ENCODE results near the gene GORASP1. TPM values are rescaled to one million over a fixed set of nuclear protein-coding genes. Genes with fewer than 3 reads are reported as not detected.

The GORASP1 gene
- total RNA-seq (2014; rRNA removed; shearing (Covaris generic); ENCODE audit: low replicate concordance): 38.5 and 51.8 TPM in 2 replicates

DNA sequence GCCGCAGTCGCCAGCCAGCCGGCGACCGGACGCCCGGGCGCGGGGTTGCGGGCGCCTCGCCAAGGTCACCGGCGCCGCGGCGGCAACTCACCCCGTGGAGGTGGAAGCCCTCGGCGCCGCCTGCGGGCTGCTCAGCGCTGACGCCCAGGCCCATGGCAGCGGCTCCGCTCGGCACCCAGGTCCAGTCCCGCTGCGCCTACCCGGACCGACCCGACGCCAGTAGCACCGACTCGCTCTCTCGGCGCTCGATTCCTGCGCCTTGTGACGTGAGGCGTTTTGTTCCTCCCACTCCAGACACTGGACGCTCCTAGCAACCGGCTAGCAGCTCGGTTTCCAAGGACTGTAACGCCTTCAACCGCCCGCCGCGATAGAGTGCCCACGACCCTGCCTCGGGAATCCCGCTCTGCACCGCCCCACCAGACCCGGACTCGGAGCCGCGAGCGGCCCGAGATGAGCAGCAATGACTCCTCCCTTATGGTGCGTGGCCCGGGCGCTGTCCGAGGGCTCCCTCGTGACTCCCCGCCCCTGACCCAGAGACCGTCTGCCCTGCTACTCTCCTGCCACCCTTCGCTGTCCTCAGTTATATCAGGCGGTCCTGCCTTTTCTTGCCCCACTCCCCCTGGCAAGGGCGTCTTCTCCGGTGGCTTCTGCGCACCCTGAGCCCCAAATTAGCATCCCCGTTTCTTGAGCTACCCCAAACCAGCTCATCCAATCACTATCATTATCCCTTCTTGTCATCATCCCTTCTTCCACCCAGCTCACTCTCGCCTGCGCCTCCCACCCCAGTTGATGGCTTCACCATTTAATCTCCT is at the start of gene GORASP1, which contains the start of gene TTC21A:
GORASP1 (minus strand) TSS at position 240 of the 812 bp plus-strand sequence; CDS start at position 154, 86 bp downstream.
TTC21A (plus strand) TSS at position 293 of the 812 bp plus-strand sequence; CDS start at position 451, 158 bp downstream.
- H3K9ac ChIP-seq (ENCODE audit: low read length): peak within 1 kb of the TSS; percentile 86
- H4K20me1 ChIP-seq (ENCODE audit: insufficient read depth, low read depth, low read length): no peaks in the 10 kb centered on the region
- DNase-seq: peak; percentile 90
- H3K4me1 ChIP-seq (ENCODE audit: low read length): peaks cover 54% of the 10 kb centered on the region
- H3K27ac ChIP-seq (ENCODE audit: low read length): peak within 1 kb of the TSS; percentile 80
- H2AFZ ChIP-seq (ENCODE audit: low read length): peak within 1 kb of the TSS; percentile 30
- no peaks in the 10 kb centered on the region for H3K9me3 ChIP-seq (ENCODE audit: low read length)
- peak within 1 kb of the TSS; percentile 77 for H3K4me2 ChIP-seq (ENCODE audit: low read depth, low read length, poor library complexity, severe bottlenecking)
- H3K36me3 ChIP-seq (ENCODE audit: insufficient read depth, low read length): no peaks in the 10 kb centered on the region
- H3K79me2 ChIP-seq (ENCODE audit: low read length): peaks cover 37% of the 10 kb centered on the region
- no peaks in the 10 kb centered on the region for H3K9me2 ChIP-seq (replicated peaks; ENCODE audit: insufficient read depth, low read length)
- H3K27me3 ChIP-seq (ENCODE audit: low read length): no peaks in the 10 kb centered on the region
- peak within 1 kb of the TSS; percentile 92 for H3K4me3 ChIP-seq (ENCODE audit: low read length)

DNA sequence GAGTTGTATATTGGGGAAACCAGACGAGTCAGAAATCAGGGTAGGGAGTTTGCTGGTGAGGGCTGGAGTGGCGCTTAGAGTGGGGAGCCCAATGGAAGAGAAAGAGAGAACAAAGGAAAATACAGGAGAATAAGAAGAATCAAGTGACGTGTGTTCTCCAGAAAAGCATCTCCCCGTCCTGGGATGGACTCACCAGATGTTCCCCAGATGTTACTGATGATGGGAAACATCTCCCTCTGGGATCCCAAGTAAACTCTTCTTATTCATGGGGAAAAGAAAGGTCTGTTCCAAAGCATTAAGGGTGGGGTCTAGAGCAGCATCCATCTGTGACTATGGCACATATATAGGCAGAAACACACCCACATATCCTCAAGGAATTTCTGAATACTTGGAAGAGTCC is 49.0 kb upstream of the GORASP1 start:
- DNase-seq: no peak
- no peaks in the 10 kb centered on the region for H3K79me2 ChIP-seq (ENCODE audit: low read length)
- no peaks in the 10 kb centered on the region for H3K36me3 ChIP-seq (ENCODE audit: insufficient read depth, low read length)
- no peaks in the 10 kb centered on the region for H3K9me3 ChIP-seq (ENCODE audit: low read length)
- no peak overlapping the region for H3K27ac ChIP-seq (ENCODE audit: low read length)
- H3K4me2 ChIP-seq (ENCODE audit: low read depth, low read length, poor library complexity, severe bottlenecking): no peak overlapping the region
- H3K9me2 ChIP-seq (replicated peaks; ENCODE audit: insufficient read depth, low read length): no peaks in the 10 kb centered on the region
- H3K27me3 ChIP-seq (ENCODE audit: low read length): no peaks in the 10 kb centered on the region
- no peak overlapping the region for H3K4me3 ChIP-seq (ENCODE audit: low read length)
- no peak overlapping the region for H2AFZ ChIP-seq (ENCODE audit: low read length)
- peaks cover 16% of the 10 kb centered on the region for H3K4me1 ChIP-seq (ENCODE audit: low read length)
- peaks cover 8% of the 10 kb centered on the region; the same call in 1 of the 2 replicates for H4K20me1 ChIP-seq (ENCODE audit: insufficient read depth, low read depth, low read length)
- H3K9ac ChIP-seq (ENCODE audit: low read length): no peak overlapping the region

DNA sequence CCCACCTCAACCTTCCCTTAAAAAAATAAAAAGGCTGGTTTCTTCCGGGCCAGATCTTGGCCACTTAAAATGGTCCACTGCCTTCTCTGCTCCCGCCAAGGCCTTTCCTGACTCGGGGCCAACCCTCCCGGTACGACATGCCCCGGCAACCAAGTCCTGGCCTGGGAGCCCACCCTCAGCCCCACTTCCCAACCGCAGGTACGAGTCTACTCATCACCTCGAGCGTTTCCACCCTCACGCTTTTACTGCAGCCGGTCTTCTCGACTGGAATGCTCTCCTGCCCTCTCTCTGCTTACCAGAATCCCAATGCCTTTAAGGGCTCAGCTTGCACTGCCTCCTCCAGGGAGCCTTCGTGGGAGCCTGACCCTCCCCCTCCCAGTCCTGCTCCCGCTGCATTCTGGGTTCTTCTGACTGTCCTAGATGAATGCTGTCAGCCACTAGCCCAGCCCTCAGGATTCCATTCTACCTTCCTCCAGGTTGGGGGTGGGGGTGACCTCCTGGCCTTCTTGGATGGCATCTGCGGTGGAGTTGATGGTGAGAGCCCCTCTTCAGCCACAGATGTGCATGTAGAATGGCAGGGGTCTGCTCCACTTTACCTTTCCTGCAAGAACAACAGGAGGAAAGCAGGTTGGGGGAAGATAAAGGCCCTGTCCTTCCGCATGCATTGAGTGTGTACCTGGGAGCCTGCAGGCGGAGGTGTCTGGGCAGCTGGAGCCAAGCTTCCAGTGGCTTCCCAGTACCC is 47.0 kb upstream of the GORASP1 start:
- no peaks in the 10 kb centered on the region for H3K79me2 ChIP-seq (ENCODE audit: low read length)
- H3K4me1 ChIP-seq (ENCODE audit: low read length): peaks cover 36% of the 10 kb centered on the region
- no peak overlapping the region for H3K4me2 ChIP-seq (ENCODE audit: low read depth, low read length, poor library complexity, severe bottlenecking)
- no peaks in the 10 kb centered on the region for H3K36me3 ChIP-seq (ENCODE audit: insufficient read depth, low read length)
- H4K20me1 ChIP-seq (ENCODE audit: insufficient read depth, low read depth, low read length): peaks cover 8% of the 10 kb centered on the region; the same call in 1 of the 2 replicates
- H3K9me2 ChIP-seq (replicated peaks; ENCODE audit: insufficient read depth, low read length): no peaks in the 10 kb centered on the region
- no peak overlapping the region for H3K9ac ChIP-seq (ENCODE audit: low read length)
- H3K9me3 ChIP-seq (ENCODE audit: low read length): no peaks in the 10 kb centered on the region
- no peak overlapping the region for H3K4me3 ChIP-seq (ENCODE audit: low read length)
- no peak overlapping the region for H3K27ac ChIP-seq (ENCODE audit: low read length)
- DNase-seq: no peak
- no peak overlapping the region for H2AFZ ChIP-seq (ENCODE audit: low read length)
- no peaks in the 10 kb centered on the region for H3K27me3 ChIP-seq (ENCODE audit: low read length)

DNA sequence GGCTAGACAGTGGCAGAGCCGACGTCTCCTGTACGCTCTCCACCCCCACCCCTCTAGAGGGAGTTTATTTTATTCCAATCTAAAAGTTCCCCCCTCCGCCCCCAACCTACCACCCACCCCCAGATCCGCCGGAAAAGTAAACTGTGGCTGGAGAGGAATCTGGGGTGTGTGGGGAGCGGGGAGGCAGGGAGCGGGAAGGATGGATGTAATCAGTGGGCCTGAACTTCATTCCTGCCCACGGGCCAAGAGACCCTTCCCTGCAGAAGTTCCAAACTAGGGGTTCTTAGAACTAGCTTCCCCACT is 46.5 kb upstream of the GORASP1 start:
- Histone ChIP-seq H3K79me2 (ENCODE audit: low read length) (no peaks in the 10 kb centered on the region; the same call in 1 of the 2 replicates), H3K27me3 (ENCODE audit: low read length) (no peaks in the 10 kb centered on the region), H3K9me3 (ENCODE audit: low read length) (no peaks in the 10 kb centered on the region), H3K4me3 (ENCODE audit: low read length) (peak overlapping the region; percentile 78; the same call in 1 of the 2 replicates), H3K4me1 (ENCODE audit: low read length) (peaks cover 41% of the 10 kb centered on the region), H2AFZ (ENCODE audit: low read length) (no peak overlapping the region), H3K4me2 (ENCODE audit: low read depth, low read length, poor library complexity, severe bottlenecking) (peak overlapping the region; percentile 68), H3K9me2 (replicated peaks; ENCODE audit: insufficient read depth, low read length) (no peaks in the 10 kb centered on the region), H3K27ac (ENCODE audit: low read length) (no peak overlapping the region), H3K9ac (ENCODE audit: low read length) (peak overlapping the region; percentile 53; the same call in 1 of the 2 replicates), H4K20me1 (ENCODE audit: insufficient read depth, low read depth, low read length) (peaks cover 8% of the 10 kb centered on the region; the same call in 1 of the 2 replicates), H3K36me3 (ENCODE audit: insufficient read depth, low read length) (no peaks in the 10 kb centered on the region)
- no peak for DNase-seq

DNA sequence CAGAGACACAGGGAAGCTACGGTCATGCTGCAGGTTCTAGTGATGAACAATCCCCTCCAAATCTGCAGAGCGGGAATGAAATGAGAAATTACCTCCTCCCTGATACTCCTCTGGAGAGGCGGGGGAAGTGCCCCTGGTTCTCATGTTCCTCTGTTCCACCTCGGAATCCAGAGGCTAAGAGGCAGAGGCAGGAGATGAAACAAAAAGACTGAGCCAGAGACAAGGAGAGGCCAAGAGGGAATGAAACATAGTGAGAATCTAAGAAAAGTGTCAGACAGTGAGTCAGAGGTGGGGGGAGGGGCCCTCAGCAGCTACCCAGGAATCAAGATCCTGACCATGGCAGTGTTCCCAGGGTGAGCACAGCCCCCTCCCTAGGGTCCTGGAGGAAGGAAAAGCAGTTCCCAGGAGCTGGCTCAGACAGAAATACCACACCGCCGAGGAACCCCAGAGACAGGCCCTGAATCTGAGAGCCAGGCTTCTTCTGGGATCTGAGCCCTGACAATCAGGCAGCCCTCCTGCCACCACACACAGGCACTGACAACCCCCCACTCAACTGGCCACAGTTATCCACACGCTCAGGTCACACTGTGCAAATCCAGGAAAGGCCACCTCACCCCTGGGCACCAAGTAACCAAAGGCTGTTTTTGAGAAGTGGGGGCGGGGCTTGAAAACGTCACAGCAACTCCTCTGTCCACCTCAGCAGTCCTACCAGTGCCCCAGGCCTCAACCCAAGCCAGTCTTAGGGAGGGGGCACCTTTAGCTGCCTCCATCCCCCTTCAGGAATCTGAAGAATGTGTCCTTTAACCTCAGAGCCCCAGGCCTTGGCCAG is 43.6 kb upstream of the GORASP1 start:
- no peaks in the 10 kb centered on the region for H3K27me3 ChIP-seq (ENCODE audit: low read length)
- H3K79me2 ChIP-seq (ENCODE audit: low read length): peaks cover 20% of the 10 kb centered on the region; the same call in 1 of the 2 replicates
- H3K36me3 ChIP-seq (ENCODE audit: insufficient read depth, low read length): no peaks in the 10 kb centered on the region
- peak overlapping the region; percentile 78; the same call in 1 of the 2 replicates for H3K4me3 ChIP-seq (ENCODE audit: low read length)
- peak; percentile 47 for DNase-seq
- H3K9me2 ChIP-seq (replicated peaks; ENCODE audit: insufficient read depth, low read length): no peaks in the 10 kb centered on the region
- peak overlapping the region; percentile 77 for H3K9ac ChIP-seq (ENCODE audit: low read length)
- no peaks in the 10 kb centered on the region for H3K9me3 ChIP-seq (ENCODE audit: low read length)
- H2AFZ ChIP-seq (ENCODE audit: low read length): no peak overlapping the region
- H4K20me1 ChIP-seq (ENCODE audit: insufficient read depth, low read depth, low read length): peaks cover 8% of the 10 kb centered on the region; the same call in 1 of the 2 replicates
- H3K4me1 ChIP-seq (ENCODE audit: low read length): peaks cover 70% of the 10 kb centered on the region
- H3K27ac ChIP-seq (ENCODE audit: low read length): peak overlapping the region; percentile 90
- H3K4me2 ChIP-seq (ENCODE audit: low read depth, low read length, poor library complexity, severe bottlenecking): peak overlapping the region; percentile 68

DNA sequence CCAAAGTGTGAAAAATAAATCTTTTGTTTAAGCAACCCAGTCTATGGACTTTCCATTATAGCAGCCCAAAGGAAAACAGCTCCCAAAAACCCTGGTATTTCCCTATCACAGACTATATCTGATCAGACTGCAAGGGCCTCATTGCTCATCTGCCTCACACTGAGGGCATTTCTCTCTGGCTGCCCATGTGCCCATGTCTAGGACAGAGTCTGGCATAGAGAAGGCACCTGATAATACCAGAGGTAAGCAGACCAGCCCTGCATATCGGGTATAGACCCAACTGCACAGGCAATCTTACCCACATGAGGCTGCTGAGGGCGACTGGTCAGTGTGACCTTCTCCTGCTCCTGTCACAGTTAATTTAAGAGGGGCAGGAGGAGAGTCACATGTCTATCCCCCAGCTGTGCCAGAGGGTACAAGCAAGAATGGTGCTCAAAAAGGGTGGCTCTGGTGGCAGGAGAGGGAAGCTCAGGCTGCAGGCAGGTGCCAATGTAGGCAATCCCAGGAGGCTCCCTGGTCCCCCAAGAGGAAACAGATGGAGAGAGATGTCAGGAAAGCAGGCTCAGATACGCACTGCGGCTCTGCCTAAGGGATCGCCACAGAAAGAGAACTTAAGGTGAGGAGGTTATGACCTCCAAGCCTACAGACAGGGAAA is 42.8 kb upstream of the GORASP1 start:
- Histone ChIP-seq H3K79me2 (ENCODE audit: low read length) (peaks cover 20% of the 10 kb centered on the region; the same call in 1 of the 2 replicates), H3K9me2 (replicated peaks; ENCODE audit: insufficient read depth, low read length) (no peaks in the 10 kb centered on the region), H3K27me3 (ENCODE audit: low read length) (no peaks in the 10 kb centered on the region), H2AFZ (ENCODE audit: low read length) (no peak overlapping the region), H3K9ac (ENCODE audit: low read length) (peak overlapping the region; percentile 77), H3K4me1 (ENCODE audit: low read length) (peaks cover 75% of the 10 kb centered on the region), H3K4me2 (ENCODE audit: low read depth, low read length, poor library complexity, severe bottlenecking) (peak overlapping the region; percentile 68), H4K20me1 (ENCODE audit: insufficient read depth, low read depth, low read length) (peaks cover 8% of the 10 kb centered on the region; the same call in 1 of the 2 replicates), H3K27ac (ENCODE audit: low read length) (peak overlapping the region; percentile 90), H3K4me3 (ENCODE audit: low read length) (peak overlapping the region; percentile 78; the same call in 1 of the 2 replicates), H3K36me3 (ENCODE audit: insufficient read depth, low read length) (no peaks in the 10 kb centered on the region; the same call in 1 of the 2 replicates), H3K9me3 (ENCODE audit: low read length) (no peaks in the 10 kb centered on the region)
- peak; percentile 54 for DNase-seq

DNA sequence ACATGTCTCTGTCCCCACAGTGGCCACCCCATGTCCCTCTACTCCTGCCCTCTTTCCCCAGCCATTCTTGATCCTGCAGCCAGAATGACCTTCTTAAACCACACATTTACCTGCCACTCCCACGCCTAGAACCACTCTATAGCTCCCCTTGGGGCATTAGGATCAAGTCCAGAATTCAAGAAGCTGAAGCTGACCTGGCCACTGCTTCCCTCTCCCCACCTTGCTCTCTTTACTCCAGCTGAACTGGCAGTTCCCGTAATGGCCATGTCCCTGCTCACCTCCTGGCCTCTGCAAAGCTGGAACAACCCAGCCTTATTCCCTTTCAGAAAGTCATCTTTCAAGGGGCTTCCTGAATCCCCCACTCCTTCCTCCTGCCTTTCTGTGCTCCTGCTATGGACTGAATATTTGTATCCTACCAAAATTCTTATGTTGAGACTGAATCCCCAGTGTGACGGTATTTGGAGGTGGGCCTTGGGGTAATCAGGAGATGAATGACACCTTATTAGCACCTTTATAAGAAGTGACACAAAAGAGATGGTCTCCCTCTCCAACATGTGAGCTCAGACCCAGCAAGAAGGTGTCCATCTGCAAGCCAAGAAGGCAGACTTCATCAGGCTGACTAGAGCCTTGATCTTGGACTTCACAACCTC is 42.2 kb upstream of the GORASP1 start:
- H4K20me1 ChIP-seq (ENCODE audit: insufficient read depth, low read depth, low read length): peaks cover 8% of the 10 kb centered on the region; the same call in 1 of the 2 replicates
- no peaks in the 10 kb centered on the region; the same call in 1 of the 2 replicates for H3K36me3 ChIP-seq (ENCODE audit: insufficient read depth, low read length)
- peak overlapping the region; percentile 77; the same call in 1 of the 2 replicates for H3K9ac ChIP-seq (ENCODE audit: low read length)
- H3K27me3 ChIP-seq (ENCODE audit: low read length): no peaks in the 10 kb centered on the region
- H3K27ac ChIP-seq (ENCODE audit: low read length): peak overlapping the region; percentile 90
- H3K9me2 ChIP-seq (replicated peaks; ENCODE audit: insufficient read depth, low read length): no peaks in the 10 kb centered on the region
- no peak overlapping the region for H2AFZ ChIP-seq (ENCODE audit: low read length)
- peaks cover 20% of the 10 kb centered on the region; the same call in 1 of the 2 replicates for H3K79me2 ChIP-seq (ENCODE audit: low read length)
- peaks cover 75% of the 10 kb centered on the region for H3K4me1 ChIP-seq (ENCODE audit: low read length)
- H3K4me3 ChIP-seq (ENCODE audit: low read length): peak overlapping the region; percentile 64; the same call in 1 of the 2 replicates
- no peak for DNase-seq
- H3K9me3 ChIP-seq (ENCODE audit: low read length): no peaks in the 10 kb centered on the region
- peak overlapping the region; percentile 68 for H3K4me2 ChIP-seq (ENCODE audit: low read depth, low read length, poor library complexity, severe bottlenecking)

All from Karpas-422 (cell line).